HEK293 (cell line): ENCODE data around the gene CTNNA2.

Source experiments
- REPIN1 ChIP-seq: fragments of 450-650 bp; formaldehyde crosslinking; IDR thresholded peaks from 2 replicates; pipeline ENCODE4 v1.5.1; 2017; ENCODE audit warnings: missing biosample characterization, missing genetic modification characterization, low read depth
- SP2 ChIP-seq: fragments of 450-650 bp; formaldehyde crosslinking; IDR thresholded peaks from 2 replicates; pipeline ENCODE4 v1.5.1; 2016; ENCODE audit warnings: missing biosample characterization, missing genetic modification characterization
- ZBTB1 ChIP-seq: fragments of 450-650 bp; formaldehyde crosslinking; IDR thresholded peaks from 2 replicates; pipeline ENCODE4 v1.5.1; 2016; ENCODE audit warnings: missing biosample characterization, missing genetic modification characterization
- ZBTB8A ChIP-seq: fragments of 450-650 bp; formaldehyde crosslinking; IDR thresholded peaks from 2 replicates; pipeline ENCODE4 v1.5.1; 2016; ENCODE audit warnings: missing biosample characterization, missing genetic modification characterization
- ZNF514 ChIP-seq: fragments of 450-650 bp; formaldehyde crosslinking; IDR thresholded peaks from 2 replicates; pipeline ENCODE4 v1.5.1; 2016; ENCODE audit warnings: missing biosample characterization, missing genetic modification characterization
- ZNF776 ChIP-seq: fragments of 450-650 bp; formaldehyde crosslinking; IDR thresholded peaks from 2 replicates; pipeline ENCODE4 v1.5.0; 2017; ENCODE audit warnings: missing biosample characterization, missing genetic modification characterization, borderline replicate concordance
- ZSCAN23 ChIP-seq: fragments of 450-650 bp; formaldehyde crosslinking; IDR thresholded peaks from 2 replicates; pipeline ENCODE4 v1.5.1; 2016; ENCODE audit warnings: missing biosample characterization, missing genetic modification characterization
- TF ChIP-seq, protein P1 (sequence below): fragments of 450-650 bp; formaldehyde crosslinking; IDR thresholded peaks from 2 replicates; pipeline ENCODE4 v1.5.1; 2016; ENCODE audit warnings: missing biosample characterization, missing genetic modification characterization

DNA sequence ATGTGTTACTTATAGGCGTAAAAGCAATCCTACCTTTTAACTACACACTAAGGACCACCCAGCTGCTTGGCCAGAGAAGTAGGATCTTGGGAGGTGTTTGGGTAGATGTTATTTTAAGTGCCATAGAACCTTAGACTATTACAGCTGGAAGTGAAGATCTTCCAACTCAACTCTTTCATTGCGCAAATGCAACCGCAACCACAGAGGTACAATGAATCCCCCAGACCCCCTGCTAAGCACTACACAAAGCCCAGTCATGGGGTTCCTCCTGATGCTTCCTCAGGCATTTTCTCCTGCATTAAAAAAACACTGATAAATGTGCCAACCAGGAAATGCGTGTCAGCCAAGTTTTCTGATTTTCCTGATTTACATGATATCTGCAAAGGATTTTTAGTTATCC, 545.7 kb downstream of the CTNNA2 start:
- no peak for TF ChIP-seq ZSCAN23 (tag by site-specific recombination)
- TF ChIP-seq, protein P1, sequence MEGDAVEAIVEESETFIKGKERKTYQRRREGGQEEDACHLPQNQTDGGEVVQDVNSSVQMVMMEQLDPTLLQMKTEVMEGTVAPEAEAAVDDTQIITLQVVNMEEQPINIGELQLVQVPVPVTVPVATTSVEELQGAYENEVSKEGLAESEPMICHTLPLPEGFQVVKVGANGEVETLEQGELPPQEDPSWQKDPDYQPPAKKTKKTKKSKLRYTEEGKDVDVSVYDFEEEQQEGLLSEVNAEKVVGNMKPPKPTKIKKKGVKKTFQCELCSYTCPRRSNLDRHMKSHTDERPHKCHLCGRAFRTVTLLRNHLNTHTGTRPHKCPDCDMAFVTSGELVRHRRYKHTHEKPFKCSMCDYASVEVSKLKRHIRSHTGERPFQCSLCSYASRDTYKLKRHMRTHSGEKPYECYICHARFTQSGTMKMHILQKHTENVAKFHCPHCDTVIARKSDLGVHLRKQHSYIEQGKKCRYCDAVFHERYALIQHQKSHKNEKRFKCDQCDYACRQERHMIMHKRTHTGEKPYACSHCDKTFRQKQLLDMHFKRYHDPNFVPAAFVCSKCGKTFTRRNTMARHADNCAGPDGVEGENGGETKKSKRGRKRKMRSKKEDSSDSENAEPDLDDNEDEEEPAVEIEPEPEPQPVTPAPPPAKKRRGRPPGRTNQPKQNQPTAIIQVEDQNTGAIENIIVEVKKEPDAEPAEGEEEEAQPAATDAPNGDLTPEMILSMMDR (tag by site-specific recombination): no peak
- no peak for TF ChIP-seq ZNF776
- no peak for TF ChIP-seq ZBTB8A (tag by site-specific recombination)
- no peak for TF ChIP-seq REPIN1 (tag by site-specific recombination)
- no peak for TF ChIP-seq SP2 (tag by site-specific recombination)
- TF ChIP-seq ZNF514 (tag by site-specific recombination): no peak
- TF ChIP-seq ZBTB1: no peak
